Gastroesophageal sphincter (tissue), 3 donors: Measurements from ENCODE around the gene ZFR.

ENCODE experiments used
- CTCF ChIP-seq, 4 experiments: fragments of 200-600 bp in 2 of 4; fragments of 450-650 bp in 2 of 4; sonication (generic) in 1 of 4; IDR thresholded peaks; one replicate each; pipeline ENCODE4 v1.5.1; 2017 to 2019; ENCODE audit warnings: antibody characterized with exemption in 4 of 4, mild to moderate bottlenecking in 2 of 4, moderate library complexity in 2 of 4
- EP300 ChIP-seq: sonication (generic); formaldehyde crosslinking; IDR thresholded peaks from one replicate; pipeline ENCODE4 v1.6.1; 2017; ENCODE audit warnings: antibody characterized with exemption, mild to moderate bottlenecking
- POLR2AphosphoS5 ChIP-seq: sonication (generic); formaldehyde crosslinking; IDR thresholded peaks from one replicate; pipeline ENCODE4 v1.6.1; 2017; ENCODE audit warnings: antibody characterized with exemption

GRCh38 chr5:32403760-32404159 is 40.8 kb downstream of the ZFR start:
- no peak for TF ChIP-seq EP300
- no peak for TF ChIP-seq CTCF (IDR thresholded peaks at IDR 0.05)
- TF ChIP-seq POLR2AphosphoS5, result no peak
